SK-N-MC (cell line): ENCODE results near the gene SLC8A2.

Experiments
- EZH2 ChIP-seq: fragments of 200-600 bp; sonication (generic); IDR thresholded peaks from one replicate; pipeline ENCODE4 v1.6.1; 2017; ENCODE audit warnings: antibody characterized with exemption
- FOXP2 ChIP-seq: optimal IDR thresholded peaks from 2 replicates; pipeline ENCODE3; 2011; ENCODE audit warnings: mild to moderate bottlenecking, moderate library complexity; ENCODE audit not compliant: insufficient read depth; ENCODE audit errors: extremely low read length, control extremely low read depth
- POLR2AphosphoS5 ChIP-seq: IDR thresholded peaks from 2 replicates; pipeline ENCODE4 v1.6.1; 2012; ENCODE audit warnings: mild to moderate bottlenecking, low read depth, low read length, borderline replicate concordance

DNA sequence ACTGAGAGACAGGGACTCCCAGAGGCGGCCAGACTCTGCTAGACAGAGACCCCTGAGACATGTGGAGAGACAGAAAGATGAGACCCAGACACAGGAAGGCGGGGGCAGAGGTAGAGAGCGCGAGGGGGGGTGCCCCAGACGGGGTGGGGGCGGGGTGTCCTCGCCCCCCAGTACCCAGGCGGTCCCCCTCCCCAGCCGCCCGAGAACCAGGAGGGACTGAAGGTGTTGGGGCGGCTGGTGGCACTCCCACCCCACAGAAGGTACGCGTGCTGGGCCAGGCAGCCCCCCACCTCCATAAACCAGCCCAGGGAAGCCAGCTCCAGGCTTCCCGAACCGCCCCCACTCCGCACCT is 336 bp downstream of the SLC8A2 start:
- TF ChIP-seq POLR2AphosphoS5, result no peak
- no peak for TF ChIP-seq FOXP2
- TF ChIP-seq EZH2, result no peak
